Esophagus muscularis mucosa (tissue), 3 donors: ENCODE measurements around the gene RASL11B.

ENCODE experiments used
- CTCF ChIP-seq, 3 experiments: fragments of 200-600 bp in 2 of 3; fragments of 450-650 bp in 1 of 3; sonication (generic) in 2 of 3; IDR thresholded peaks; one replicate each; pipeline ENCODE4 v1.5.1; 2017 to 2019; ENCODE audit warnings: antibody characterized with exemption in 3 of 3, mild to moderate bottlenecking in 2 of 3, moderate library complexity in 1 of 3
- POLR2AphosphoS5 ChIP-seq, 2 donors: sonication (generic); formaldehyde crosslinking; IDR thresholded peaks; one replicate each; pipeline ENCODE4 v1.6.1; 2017; ENCODE audit warnings: antibody characterized with exemption in 2 of 2

GRCh38 chr4:52915730-52916300 lies 53.7 kb downstream of the RASL11B start:
- TF ChIP-seq POLR2AphosphoS5 (IDR thresholded peaks at IDR 0.05) (no peak), CTCF (IDR thresholded peaks at IDR 0.05) (no peak)
